Activated CD4-positive, alpha-beta T cell treated with anti-CD3 and anti-CD28 coated beads for 36 hours (primary cell): Measurements from ENCODE around the gene HERPUD1. TPM values are rescaled to one million over a fixed set of nuclear protein-coding genes. Genes with fewer than 3 reads are reported as not detected.
A peak's percentile ranks its signal among the peaks of the same experiment; 100 is the strongest.

Source experiments
- ATAC-seq: fragments of 200-7000 bp; cut with Tn5 transposase; one replicate; pipeline ENCODE4 v1.10.0; 2021; ENCODE audit warnings: mild to moderate bottlenecking, moderate library complexity
- CTCF ChIA-PET: fragments of 350-600 bp; sonication (Branson Sonifier 250); formaldehyde crosslinking; loops from one replicate; lab custom pipeline; 2021; ENCODE audit warnings: antibody characterized with exemption; lab: Charles Lee
- POLR2A ChIA-PET: fragments of 350-600 bp; sonication (Branson Sonifier 250); formaldehyde crosslinking; loops from one replicate; lab custom pipeline; 2021; ENCODE audit warnings: antibody characterized with exemption, inconsistent platforms; lab: Charles Lee
- DNase-seq: peaks from one replicate; pipeline ENCODE4 v3.0.0-alpha.2; 2020
- H3K27ac Mint-ChIP-seq: one replicate; pipeline ENCODE4 v1.8.0; 2021; ENCODE audit warnings: mixed read lengths
- H3K27me3 Mint-ChIP-seq: one replicate; pipeline ENCODE4 v1.8.0; 2021; ENCODE audit warnings: mixed read lengths
- H3K36me3 Mint-ChIP-seq: one replicate; pipeline ENCODE4 v1.8.0; 2021; ENCODE audit warnings: low read depth, mixed read lengths
- H3K4me1 Mint-ChIP-seq: one replicate; pipeline ENCODE4 v1.8.0; 2021; ENCODE audit warnings: mixed read lengths
- H3K4me3 Mint-ChIP-seq: one replicate; pipeline ENCODE4 v1.8.0; 2021; ENCODE audit warnings: mild to moderate bottlenecking, moderate library complexity, mixed read lengths
- H3K9me3 Mint-ChIP-seq: one replicate; pipeline ENCODE4 v1.8.0; 2021; ENCODE audit warnings: low read depth, mixed read lengths
- intact Hi-C, 2 experiments: fragments of 100-400 bp; cut with DNase I in 1 of 2; cut with micrococcal nuclease in 1 of 2; formaldehyde crosslinking; loops; one replicate each; pipeline versions ENCODE4 v1.14.2 to v1.15.1; 2022 to 2024; cut with DNase I, micrococcal nuclease
- total RNA-seq, 2 experiments: library from RNA; stranded (reverse); gene quantifications; one replicate each; pipeline ENCODE4 v1.2.3, GENCODE V29; 2021

HERPUD1 gene
- total RNA-seq, 2 experiments from 2014 or later, result 136 to 195 TPM

DNA sequence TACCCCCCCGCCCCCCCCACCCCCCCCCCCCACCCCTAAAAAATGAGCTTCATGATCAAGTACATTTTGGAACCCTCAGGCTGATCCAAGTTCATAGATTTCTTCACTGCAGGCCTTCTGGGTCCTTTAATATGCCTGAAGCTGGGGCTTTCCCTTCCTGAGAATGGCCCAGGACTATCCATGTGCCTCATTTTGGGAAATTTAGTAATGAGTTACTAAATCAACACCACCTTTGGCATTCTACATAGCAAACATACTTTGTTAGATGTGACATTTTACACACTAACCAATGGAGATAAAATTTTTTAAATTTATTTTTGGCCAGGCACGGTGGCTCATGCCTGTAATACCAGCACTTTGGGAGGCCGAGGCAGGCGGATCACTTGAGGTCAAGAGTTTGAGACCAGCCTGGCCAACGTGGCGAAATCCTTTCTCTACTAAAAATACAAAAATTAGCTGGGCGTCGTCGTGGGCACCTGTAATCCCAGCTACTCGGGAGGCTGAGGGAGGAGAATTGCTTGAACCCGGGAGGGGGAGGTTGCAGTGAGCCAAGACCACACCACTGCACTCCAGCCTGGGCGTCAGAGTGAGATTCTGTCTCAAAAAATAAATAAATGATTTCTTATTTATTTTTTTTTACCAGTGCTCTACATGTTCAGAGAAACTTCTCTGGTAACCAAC is 14.0 kb downstream of the HERPUD1 start:
- no peak overlapping the region for H3K4me3 Mint-ChIP-seq
- DNase-seq (peak; percentile 1), ATAC-seq (no peak)
- H3K9me3 Mint-ChIP-seq, result no peaks in the 10 kb centered on the region
- intact Hi-C loops, result loop anchor here (1.0 to 5.0 kb wide), 5 partner anchors 14 to 214 kb away; partner anchors contain the start of genes HERPUD1 (in 1 of the 2), NLRC5 (in 1 of the 2) and NUP93 (in 1 of the 2)
- POLR2A ChIA-PET, result interaction anchor here (0.7 to 3.2 kb wide), 8 partner anchors 9 to 240 kb away, joined by 3 to 27 read pairs (median 7); partner anchors contain the start of genes NLRC5, PSME3IP1 and RSPRY1
- no peak overlapping the region for H3K27ac Mint-ChIP-seq
- H3K36me3 Mint-ChIP-seq, result peaks cover 49% of the 10 kb centered on the region
- H3K27me3 Mint-ChIP-seq, result no peaks in the 10 kb centered on the region
- CTCF ChIA-PET, result interaction anchor here (0.9 to 3.3 kb wide), 8 partner anchors 11 to 96 kb away, joined by 3 to 22 read pairs (median 4); partner anchors contain the start of gene HERPUD1
- H3K4me1 Mint-ChIP-seq, result peaks cover 58% of the 10 kb centered on the region

DNA sequence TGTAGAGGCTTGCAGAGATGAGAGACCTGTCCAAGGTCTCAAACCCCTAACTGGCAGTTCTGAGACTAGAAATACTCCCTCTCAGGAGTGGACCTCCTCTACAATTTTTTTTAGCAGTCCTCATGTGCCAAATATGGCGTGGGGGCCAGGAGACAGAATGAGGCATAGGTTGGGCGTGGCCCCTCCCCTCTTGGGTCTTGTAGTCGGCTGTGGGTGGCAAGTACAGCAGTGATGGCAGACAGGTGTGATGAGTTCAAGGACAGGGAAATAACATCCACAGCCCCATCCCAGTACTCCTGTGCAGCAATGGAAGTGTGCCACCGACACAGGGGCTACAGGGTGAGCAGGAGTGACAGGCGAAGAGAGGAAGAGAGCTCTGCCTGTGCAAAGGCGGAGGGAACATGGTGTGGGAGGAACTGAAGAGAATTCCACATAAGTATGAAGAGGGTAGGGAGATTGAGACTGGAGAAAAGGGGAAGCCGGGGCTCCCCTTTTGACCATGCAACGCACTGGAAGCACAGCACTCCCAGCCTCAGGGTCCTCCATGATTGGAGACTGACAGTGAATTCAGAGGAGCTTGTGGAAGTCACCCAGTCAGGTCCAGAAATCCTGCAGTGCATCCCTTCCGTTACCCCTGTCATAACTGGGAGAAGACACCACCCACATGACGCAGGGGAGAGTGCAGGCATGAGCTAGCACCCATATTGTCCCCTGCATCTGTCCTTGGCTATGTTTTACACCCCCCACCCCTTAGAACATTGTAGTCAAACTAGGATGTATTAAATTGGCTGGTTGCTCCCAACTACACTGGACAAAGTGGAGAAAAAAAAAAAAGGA is 15.0 kb downstream of the HERPUD1 start:
- intact Hi-C loops, result loop anchor here in 1 of 2 experiments (5.0 kb wide), 1 partner anchor 215 kb away; the partner anchor contains the start of gene NUP93
- POLR2A ChIA-PET, result interaction anchor here (0.9 kb wide), 1 partner anchor 267 kb away, joined by 3 read pairs; no protein-coding TSS in a partner anchor
- Mint-ChIP-seq H3K27ac (peak overlapping the region; percentile 65), H3K4me1 (peaks cover 57% of the 10 kb centered on the region), H3K9me3 (no peaks in the 10 kb centered on the region), H3K27me3 (no peaks in the 10 kb centered on the region), H3K4me3 (no peak overlapping the region), H3K36me3 (peaks cover 41% of the 10 kb centered on the region)
- CTCF ChIA-PET, result interaction anchor here (0.7 to 1.0 kb wide), 3 partner anchors 17 to 99 kb away, joined by 3 to 4 read pairs (median 3); no protein-coding TSS in a partner anchor
- DNase-seq, result peak; percentile 36
- ATAC-seq, result no peak

DNA sequence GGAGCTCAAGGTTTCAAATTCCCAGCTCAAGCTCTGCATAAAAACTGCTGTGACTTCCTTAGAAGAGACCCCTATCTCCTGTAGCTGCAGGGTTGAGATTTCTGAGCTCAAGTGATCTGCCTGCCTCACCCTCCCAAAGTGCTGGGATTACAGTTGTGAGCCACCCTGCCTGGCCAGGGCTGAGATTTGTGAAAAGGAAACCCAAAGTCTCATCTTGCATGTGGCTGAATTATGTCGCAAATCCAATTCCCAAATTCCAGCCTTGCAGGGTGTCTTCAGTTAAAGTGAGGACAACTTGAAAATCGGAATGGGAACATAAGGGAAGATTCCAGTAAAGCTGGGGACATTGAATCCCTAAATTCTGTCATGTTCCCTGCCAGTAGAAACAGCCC is 15.7 kb downstream of the HERPUD1 start:
- POLR2A ChIA-PET, result interaction anchor here (0.9 kb wide), 1 partner anchor 267 kb away, joined by 3 read pairs; no protein-coding TSS in a partner anchor
- H3K27me3 Mint-ChIP-seq, result no peaks in the 10 kb centered on the region
- peaks cover 37% of the 10 kb centered on the region for H3K36me3 Mint-ChIP-seq
- H3K9me3 Mint-ChIP-seq, result no peaks in the 10 kb centered on the region
- H3K4me3 Mint-ChIP-seq, result no peak overlapping the region
- peak; percentile 4 for DNase-seq
- intact Hi-C loops, result loop anchor here in 1 of 2 experiments (5.0 kb wide), 1 partner anchor 215 kb away; the partner anchor contains the start of gene NUP93
- peaks cover 51% of the 10 kb centered on the region for H3K4me1 Mint-ChIP-seq
- ATAC-seq, result no peak
- peak overlapping the region; percentile 14 for H3K27ac Mint-ChIP-seq
- CTCF ChIA-PET, result interaction anchor here (0.9 to 1.0 kb wide), 2 partner anchors 20 to 99 kb away, joined by 3 to 4 read pairs; no protein-coding TSS in a partner anchor

DNA sequence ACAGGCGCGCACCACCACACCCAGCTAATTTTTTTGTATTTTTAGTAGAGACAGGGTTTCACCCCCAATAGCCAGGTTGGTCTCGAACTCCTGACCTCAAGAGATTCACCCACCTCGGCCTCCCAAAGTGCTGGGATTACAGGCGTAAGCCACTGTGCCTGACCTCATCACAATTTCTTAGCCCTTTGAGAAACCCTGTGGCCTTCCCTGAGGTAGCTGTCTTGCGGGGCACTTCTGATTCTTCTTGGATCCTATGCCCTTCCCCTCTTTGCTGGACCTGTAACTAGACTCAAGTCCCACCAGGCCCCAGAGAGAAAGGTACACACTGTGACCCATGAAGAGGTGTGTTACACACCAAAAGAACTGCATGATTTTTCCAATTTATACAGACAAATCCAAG is 16.3 kb downstream of the HERPUD1 start:
- CTCF ChIA-PET, result no interaction called here
- H3K27me3 Mint-ChIP-seq, result no peaks in the 10 kb centered on the region
- no peak overlapping the region for H3K27ac Mint-ChIP-seq
- peaks cover 30% of the 10 kb centered on the region for H3K36me3 Mint-ChIP-seq
- intact Hi-C loops, result loop anchor here in 1 of 2 experiments (5.0 kb wide), 1 partner anchor 216 kb away; the partner anchor contains the start of gene NUP93
- no peak overlapping the region for H3K4me3 Mint-ChIP-seq
- ATAC-seq, result no peak
- no peaks in the 10 kb centered on the region for H3K9me3 Mint-ChIP-seq
- POLR2A ChIA-PET, result no interaction called here
- peaks cover 45% of the 10 kb centered on the region for H3K4me1 Mint-ChIP-seq
- DNase-seq, result peak; percentile 2

DNA sequence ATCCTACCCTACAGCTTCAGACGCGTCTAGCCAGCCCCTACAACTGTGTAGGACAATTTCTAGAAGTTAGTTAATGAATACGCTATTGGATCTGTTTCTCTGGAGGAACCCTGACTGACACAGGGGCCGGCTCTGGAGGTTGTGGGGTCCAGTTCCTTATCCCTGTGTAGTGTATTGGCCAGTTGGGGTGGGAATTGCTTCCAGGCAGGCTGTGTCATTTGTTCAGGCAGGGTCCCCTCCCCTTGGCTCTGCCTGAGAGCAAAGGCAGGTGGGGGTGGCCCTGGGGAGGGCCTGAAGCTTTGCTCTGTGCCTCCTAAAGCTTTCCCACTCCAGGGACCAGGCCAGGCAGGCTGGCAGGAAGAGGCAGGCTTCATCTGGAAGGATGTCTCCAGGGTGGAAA is 18.1 kb downstream of the HERPUD1 start:
- Mint-ChIP-seq H3K9me3 (no peaks in the 10 kb centered on the region), H3K27ac (no peak overlapping the region), H3K27me3 (no peaks in the 10 kb centered on the region), H3K4me1 (peaks cover 27% of the 10 kb centered on the region), H3K36me3 (peaks cover 12% of the 10 kb centered on the region), H3K4me3 (no peak overlapping the region)
- ChIA-PET CTCF (interaction anchor here (0.8 to 4.5 kb wide), 7 partner anchors 11 to 89 kb away, joined by 3 to 35 read pairs (median 3); no protein-coding TSS in a partner anchor), POLR2A (interaction anchor here (0.6 kb wide), 1 partner anchor 25 kb away, joined by 3 read pairs; no protein-coding TSS in a partner anchor)
- intact Hi-C loops, result no loop called here
- DNase-seq (no peak), ATAC-seq (no peak)

DNA sequence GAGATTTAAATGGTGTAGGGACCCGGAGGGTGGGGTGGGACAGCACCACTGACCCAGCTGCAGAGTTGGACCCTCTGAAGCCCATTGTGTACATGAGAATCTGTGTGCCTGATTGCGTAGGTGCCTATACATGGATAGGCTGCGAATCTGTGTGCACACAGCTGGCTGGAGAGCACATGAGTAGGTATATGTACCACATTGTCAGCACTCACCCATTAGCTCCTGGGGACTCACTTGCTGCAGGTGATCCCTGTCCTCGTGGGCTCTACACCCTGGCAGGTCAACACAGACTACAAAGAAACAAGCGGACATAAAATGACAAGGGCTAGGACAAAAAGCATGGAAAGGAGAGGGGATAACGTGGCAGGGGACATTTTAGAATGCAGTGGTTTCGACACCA is 18.5 kb downstream of the HERPUD1 start:
- no peak overlapping the region for H3K27ac Mint-ChIP-seq
- peaks cover 9% of the 10 kb centered on the region for H3K36me3 Mint-ChIP-seq
- no peaks in the 10 kb centered on the region for H3K27me3 Mint-ChIP-seq
- ChIA-PET CTCF (interaction anchor here (0.6 to 4.5 kb wide), 16 partner anchors 9 to 1043 kb away, joined by 3 to 35 read pairs (median 3); no protein-coding TSS in a partner anchor), POLR2A (interaction anchor here (0.6 kb wide), 1 partner anchor 26 kb away, joined by 3 read pairs; no protein-coding TSS in a partner anchor)
- DNase-seq (no peak), ATAC-seq (no peak)
- H3K4me1 Mint-ChIP-seq, result peaks cover 23% of the 10 kb centered on the region
- no peak overlapping the region for H3K4me3 Mint-ChIP-seq
- intact Hi-C loops, result no loop called here
- no peaks in the 10 kb centered on the region for H3K9me3 Mint-ChIP-seq

DNA sequence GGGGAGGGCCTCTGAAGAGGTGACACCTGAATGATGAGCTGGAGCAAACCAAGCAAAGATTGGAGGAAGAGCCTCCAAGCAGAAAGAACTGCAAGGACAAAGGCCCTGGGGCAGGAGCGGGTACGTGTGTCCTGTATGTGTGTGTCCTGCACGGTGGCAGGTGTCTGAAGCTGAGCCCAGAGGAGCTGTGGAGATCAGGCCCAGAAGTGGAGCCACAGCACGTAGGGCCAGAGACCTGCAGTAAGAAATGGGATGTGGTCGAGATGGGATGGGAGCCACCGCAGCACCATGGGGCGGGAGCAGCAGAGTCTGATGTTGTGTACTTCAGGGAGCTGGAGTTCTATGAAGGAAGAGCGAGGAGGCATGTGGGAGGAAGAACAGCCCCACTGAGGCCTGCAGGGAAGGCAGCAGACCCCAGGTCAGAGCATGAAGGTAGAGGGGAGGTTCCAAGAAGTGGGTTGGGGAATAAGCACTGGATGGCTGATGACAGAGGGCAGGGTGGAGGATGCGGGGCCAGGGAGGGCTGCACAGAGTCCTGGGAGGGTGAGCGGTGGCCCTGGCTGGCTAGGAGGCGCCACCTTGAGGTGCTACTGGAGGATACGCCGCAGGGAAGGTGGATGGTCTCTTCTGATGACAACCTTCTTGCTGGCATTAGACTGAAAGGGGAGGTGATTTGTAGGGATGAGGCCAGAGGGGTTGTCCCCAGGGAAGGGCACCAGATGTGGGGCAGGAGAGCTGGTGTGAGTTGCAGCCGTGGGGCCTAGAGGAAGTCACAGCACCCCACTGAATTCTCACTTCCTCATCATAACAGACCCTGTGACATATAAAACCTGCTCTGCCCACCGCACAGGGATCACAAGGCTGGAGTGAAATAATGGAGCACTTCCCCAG is 19.2 kb downstream of the HERPUD1 start:
- Mint-ChIP-seq H3K4me3 (no peak overlapping the region), H3K36me3 (peaks cover 9% of the 10 kb centered on the region), H3K27me3 (no peaks in the 10 kb centered on the region), H3K4me1 (peaks cover 18% of the 10 kb centered on the region), H3K9me3 (no peaks in the 10 kb centered on the region), H3K27ac (no peak overlapping the region)
- CTCF ChIA-PET, result interaction anchor here (0.6 to 4.5 kb wide), 24 partner anchors 9 to 1044 kb away, joined by 3 to 35 read pairs (median 3); no protein-coding TSS in a partner anchor
- ATAC-seq, result peak; percentile 94
- DNase-seq, result peak; percentile 85
- POLR2A ChIA-PET, result no interaction called here
- intact Hi-C loops, result loop anchor here (1.0 kb wide), 1 partner anchor 84 kb away; no protein-coding TSS in a partner anchor

DNA sequence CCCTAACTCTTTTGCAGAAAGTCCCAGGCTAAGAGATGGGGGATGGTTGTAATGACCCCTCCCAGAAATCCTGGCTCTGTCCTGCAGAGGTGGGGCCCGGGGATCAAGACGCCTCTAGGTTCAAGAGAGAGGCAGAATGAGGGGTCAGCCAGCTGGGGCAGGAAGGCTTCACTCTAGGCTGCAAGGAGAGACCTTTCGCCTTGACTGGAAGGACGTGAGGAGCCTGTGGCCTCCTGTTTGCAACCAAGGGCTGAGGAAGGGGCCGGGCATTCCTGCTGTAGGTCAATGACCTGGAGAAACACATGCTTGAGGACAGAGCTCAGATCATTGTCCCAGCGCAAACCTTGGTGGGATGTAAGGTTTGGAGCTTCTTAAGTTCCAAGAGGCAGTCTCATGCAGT is 21.1 kb downstream of the HERPUD1 start:
- ATAC-seq (no peak), DNase-seq (no peak)
- ChIA-PET CTCF (interaction anchor here (0.6 to 4.5 kb wide), 8 partner anchors 12 to 217 kb away, joined by 3 to 35 read pairs (median 4); no protein-coding TSS in a partner anchor), POLR2A (interaction anchor here (0.6 kb wide), 1 partner anchor 57 kb away, joined by 3 read pairs; no protein-coding TSS in a partner anchor)
- H3K27ac Mint-ChIP-seq, result no peak overlapping the region
- no peak overlapping the region for H3K4me3 Mint-ChIP-seq
- no peaks in the 10 kb centered on the region for H3K27me3 Mint-ChIP-seq
- peaks cover 2% of the 10 kb centered on the region for H3K36me3 Mint-ChIP-seq
- no peaks in the 10 kb centered on the region for H3K9me3 Mint-ChIP-seq
- H3K4me1 Mint-ChIP-seq, result peaks cover 11% of the 10 kb centered on the region
- intact Hi-C loops, result no loop called here

DNA sequence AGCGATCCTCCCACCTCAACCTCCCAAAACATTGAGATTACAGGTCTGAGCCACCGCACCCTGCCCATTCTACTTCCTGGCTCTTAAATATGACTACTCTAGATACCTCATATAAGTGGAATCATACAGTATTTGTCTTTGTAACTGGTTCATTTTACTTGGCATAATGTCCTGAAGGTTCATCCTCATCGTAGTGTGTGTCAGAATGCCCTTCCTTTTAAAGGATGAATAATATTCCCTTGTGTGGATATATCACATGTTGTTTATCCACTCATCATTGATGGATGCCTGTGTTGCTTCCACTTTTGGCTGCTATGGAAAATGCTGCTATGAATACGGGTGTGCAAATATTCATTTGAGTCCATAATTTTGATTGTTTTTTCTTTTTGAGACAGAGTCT is 24.1 kb downstream of the HERPUD1 start:
- no peaks in the 10 kb centered on the region for H3K9me3 Mint-ChIP-seq
- H3K4me3 Mint-ChIP-seq, result no peak overlapping the region
- ATAC-seq, result no peak
- no peak for DNase-seq
- no peaks in the 10 kb centered on the region for H3K36me3 Mint-ChIP-seq
- intact Hi-C loops, result no loop called here
- no peaks in the 10 kb centered on the region for H3K27me3 Mint-ChIP-seq
- H3K4me1 Mint-ChIP-seq, result peaks cover 5% of the 10 kb centered on the region
- ChIA-PET POLR2A (no interaction called here), CTCF (interaction anchor here (0.8 to 1.6 kb wide), 3 partner anchors 11 to 82 kb away, joined by 3 to 6 read pairs (median 5); no protein-coding TSS in a partner anchor)
- no peak overlapping the region for H3K27ac Mint-ChIP-seq

DNA sequence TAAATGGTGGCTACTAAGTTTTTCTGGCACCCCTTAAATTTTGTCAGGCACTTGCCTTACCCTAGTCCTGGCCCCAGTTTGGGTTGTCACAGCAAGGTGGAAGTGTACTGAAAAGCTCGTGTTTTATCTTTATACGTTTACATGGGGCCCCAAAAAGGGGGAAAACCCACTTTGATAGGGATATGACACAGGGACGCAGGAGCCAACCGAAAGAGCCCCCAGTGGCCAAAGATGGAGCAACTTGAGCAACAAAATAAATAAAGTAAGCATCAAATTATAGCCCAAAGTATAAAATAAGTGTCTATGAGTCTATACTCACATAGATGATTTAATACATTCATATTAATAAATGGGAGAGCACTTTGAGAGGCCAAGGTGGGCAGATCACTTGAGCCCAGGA is 24.8 kb downstream of the HERPUD1 start:
- intact Hi-C loops, result no loop called here
- ChIA-PET CTCF (interaction anchor here (0.8 to 1.6 kb wide), 3 partner anchors 12 to 82 kb away, joined by 3 to 6 read pairs (median 5); no protein-coding TSS in a partner anchor), POLR2A (no interaction called here)
- H3K9me3 Mint-ChIP-seq, result no peaks in the 10 kb centered on the region
- H3K4me1 Mint-ChIP-seq, result no peaks in the 10 kb centered on the region
- no peak overlapping the region for H3K27ac Mint-ChIP-seq
- H3K36me3 Mint-ChIP-seq, result no peaks in the 10 kb centered on the region
- peak; percentile 69 for ATAC-seq
- no peaks in the 10 kb centered on the region for H3K27me3 Mint-ChIP-seq
- no peak overlapping the region for H3K4me3 Mint-ChIP-seq
- DNase-seq, result peak; percentile 39
